GM21447 (cell line): ENCODE data around the gene CELSR1.

Experiments
- ATAC-seq: cut with Tn5 transposase; IDR thresholded peaks from one replicate; pipeline ENCODE4 v1.9.1; 2021; ENCODE audit not compliant: unreplicated experiment

Gene CELSR1

GRCh38 chr22:46574993-46575910, 37.8 kb upstream of the CELSR1 start:
- no peak for ATAC-seq

DNA sequence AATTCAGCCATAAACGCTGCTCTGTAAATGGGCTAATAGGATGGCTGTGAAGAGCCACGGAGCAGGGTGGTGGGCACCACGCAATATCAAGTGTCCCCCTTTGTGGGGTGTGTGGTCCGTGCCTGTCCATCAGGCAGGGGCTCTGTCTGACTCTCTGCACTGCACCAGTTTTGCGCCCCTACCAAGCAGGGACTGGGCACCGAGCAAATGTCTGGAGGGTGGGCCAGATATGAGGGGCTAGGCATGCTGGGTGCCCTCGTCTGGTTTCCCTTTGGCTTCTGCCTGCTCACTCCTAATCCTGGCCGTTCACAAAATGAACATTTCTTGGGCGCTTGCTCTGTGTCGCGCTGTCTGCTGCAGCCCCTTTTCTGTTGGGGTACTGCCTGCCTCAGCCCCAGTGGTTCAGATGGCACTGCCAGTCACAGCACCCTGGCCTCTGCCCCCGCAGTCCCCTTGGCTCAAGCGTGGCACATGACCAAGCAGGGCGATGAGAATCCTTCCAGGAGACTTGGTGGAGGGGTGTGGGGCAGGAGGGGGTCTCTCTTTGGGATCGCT, 37.1 kb upstream of the CELSR1 start:
- no peak for ATAC-seq

DNA sequence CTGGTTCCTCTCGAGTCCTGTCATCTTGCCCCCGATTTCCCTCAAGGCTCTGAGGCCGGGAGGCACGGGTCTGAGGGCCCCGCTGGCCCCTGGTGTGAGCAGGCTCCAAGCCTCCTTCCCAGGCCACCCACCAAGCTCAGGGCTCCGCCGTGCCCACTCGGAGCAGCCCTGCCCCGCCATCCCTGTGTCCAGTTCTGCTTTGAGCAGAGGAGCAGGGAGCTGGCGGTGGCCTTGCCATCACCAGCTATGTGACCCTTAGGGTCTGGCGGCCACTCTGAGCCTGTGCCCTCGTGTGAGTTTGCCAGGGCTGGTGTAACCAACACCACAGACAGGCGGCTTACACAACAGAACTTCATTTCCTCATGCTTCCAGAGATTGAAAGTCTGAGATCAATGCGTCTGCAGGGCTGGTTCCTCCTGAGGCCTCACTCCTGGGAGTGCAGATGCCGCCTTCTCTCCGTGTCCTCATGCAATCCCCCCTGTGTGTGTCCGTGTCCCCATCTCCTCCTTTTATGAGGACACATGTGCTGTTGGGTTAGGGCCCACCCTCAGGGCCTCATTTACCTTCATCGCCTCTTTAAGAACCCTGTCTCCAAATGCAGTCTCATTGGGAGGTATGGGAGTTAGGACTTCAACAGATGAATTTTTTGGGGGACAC, 36.5 kb upstream of the CELSR1 start:
- no peak for ATAC-seq

DNA sequence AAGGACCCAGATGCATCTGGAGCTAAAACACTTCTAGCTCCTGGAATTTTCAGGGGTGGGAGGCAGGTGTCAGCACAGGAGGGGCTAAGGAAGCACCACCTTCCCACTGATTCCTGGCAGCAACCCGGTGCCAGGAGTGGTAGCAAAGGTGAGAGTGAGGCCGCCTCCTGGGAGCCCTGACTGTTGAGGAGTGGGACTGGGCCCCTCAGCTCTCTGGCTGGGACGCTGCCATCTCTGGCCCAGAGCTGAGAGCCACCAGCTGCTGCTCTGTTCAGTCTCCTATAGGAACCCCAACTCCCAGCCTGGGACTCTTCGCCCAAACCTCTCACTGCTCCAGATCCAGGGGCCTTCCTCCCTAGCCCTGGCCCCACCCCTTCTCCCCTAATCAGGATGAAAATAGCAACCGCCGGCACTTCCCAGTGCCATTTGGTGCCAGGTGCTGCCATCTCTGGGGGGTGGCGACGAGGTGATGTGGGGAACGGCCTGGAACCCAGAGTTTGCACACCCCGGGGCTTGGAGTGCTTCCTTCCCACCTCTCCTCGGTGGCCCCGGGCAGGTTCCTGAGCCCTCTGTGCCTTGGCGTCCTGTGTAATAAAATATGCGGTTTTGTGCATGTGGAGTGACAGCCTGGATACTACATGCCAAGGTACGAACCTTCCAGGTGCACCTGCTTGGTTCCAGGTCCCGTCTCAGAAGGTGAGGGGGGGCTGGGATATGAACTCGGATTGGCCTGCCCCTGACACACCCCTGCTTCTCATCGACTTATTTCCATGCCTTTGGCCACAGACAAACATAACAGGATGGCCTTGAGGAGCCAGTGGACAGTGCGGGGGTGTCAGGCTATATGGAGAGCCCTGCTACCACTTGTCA, 35.7 kb upstream of the CELSR1 start:
- no peak for ATAC-seq

- no peak for ATAC-seq
Measured at GRCh38 chr22:46571642-46572250, 34.3 kb upstream of the CELSR1 start.

- no peak for ATAC-seq
Measured at GRCh38 chr22:46569848-46570695, 32.7 kb upstream of the CELSR1 start.

- no peak for ATAC-seq
Measured at GRCh38 chr22:46569055-46569847, 31.8 kb upstream of the CELSR1 start.

- no peak for ATAC-seq
Measured at GRCh38 chr22:46568102-46568809, 30.8 kb upstream of the CELSR1 start.

DNA sequence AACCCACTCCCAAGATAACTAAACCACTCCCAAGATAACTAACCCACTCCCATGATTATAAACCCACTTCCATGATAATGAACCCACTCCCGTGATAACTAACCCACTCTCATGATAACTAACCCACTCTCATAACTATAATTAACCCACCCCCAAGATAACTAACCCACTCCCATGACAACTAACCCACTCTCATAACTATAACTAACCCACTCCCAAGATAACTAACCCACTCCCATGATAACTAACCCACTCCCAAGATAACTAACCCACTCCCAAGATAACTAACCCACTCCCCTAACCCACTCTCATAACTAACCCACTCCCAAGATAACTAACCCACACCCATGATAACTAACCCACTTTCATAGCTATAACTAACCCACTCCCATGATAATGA, 30.1 kb upstream of the CELSR1 start:
- no peak for ATAC-seq

DNA sequence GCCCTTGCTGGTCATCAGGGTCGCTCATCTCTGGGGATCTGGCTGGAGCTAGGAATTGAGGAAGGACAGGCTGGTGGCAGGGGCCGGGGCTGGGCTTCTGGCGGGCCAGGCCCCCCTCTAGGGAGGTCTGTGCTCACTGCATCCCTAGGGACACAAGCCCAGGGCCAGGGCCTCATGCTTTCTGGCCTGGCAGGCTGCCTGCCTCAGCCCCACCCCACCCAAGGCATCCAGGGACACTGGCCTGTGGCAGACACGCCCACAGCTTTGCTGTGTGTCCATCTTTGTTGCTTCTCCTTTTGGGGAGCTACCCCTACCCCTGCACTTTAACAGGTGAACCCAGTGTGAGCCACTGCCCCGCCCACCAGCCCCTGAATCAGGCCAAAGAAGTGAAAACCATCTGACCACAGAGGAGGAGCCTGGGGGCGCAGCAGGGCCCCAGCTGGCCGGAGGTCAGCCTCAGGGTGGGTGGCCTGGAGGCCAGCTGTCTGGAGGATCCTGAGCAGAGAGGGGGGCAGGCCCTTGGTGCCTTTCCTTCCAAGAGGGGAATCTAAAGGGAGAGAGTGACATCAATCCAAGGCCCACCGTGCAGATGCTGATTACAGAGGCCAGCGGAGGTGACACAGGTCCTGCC, 26.8 kb upstream of the CELSR1 start:
- no peak for ATAC-seq

DNA sequence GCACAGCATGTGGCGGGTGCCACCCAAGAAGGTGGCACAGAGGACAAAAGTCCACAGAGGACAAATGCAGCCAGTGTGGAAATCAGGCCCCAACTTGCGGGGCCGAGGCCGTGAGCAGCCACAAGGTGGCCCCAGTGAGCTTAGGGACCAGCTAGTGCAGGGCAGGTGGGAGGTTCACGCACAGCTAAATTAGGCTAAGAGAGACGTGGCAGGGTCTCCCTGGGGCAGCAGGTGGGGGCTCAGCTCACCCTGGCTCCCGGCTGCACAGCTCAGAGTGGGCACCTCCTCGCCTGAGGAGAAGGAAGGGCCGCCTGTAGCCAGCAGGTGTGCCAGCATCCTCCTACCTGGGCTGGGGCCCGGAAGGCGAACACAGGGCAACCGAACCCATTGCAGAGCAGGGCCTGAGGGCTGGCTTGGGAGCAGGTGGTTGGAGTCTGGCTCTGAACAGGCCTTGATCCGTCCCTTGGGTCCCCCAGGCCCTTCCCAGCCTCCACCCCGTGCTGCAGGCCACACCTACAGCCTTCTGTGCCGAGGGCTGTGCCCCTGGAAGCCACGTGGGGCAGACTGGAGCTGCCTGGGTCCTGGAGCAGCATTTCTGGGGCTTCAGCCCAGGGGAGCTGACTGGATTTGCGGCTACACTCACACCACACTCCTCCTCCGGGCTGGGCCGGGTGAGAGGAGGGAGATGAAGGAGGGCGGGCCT, 26.1 kb upstream of the CELSR1 start:
- ATAC-seq, result no peak

GRCh38 chr22:46561435-46561905, 24.1 kb upstream of the CELSR1 start:
- ATAC-seq, result no peak

DNA sequence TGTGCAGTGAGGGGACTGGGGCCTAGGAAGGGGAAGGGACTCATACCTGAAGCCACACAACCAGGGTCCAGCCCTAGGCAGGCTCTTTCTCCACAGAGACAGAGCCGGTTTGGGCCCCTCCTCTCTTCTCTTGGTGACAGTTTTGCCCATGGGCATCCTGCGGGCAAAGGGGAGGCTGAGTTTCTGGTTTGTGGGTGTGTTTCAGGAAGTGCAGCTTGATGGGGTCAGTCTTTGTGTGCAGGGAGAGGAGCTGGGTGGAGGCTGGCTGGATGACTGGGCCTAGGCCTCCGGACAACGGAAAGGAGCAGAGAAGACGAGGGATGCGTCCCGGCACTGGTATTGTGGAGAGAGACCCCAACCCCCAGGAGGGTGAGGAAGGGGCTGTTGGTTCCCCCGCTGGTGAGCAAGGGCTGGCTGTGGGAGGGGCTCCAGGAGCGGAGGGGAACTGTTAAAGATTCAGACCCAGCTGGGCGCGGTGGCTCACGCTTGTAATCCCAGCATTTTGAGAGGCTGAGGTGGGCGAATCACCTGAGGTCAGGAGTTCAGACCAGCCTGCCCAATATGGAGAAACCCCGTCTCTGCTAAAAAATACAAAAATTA, 23.4 kb upstream of the CELSR1 start:
- no peak for ATAC-seq

GRCh38 chr22:46557736-46558480, 20.5 kb upstream of the CELSR1 start:
- no peak for ATAC-seq

DNA sequence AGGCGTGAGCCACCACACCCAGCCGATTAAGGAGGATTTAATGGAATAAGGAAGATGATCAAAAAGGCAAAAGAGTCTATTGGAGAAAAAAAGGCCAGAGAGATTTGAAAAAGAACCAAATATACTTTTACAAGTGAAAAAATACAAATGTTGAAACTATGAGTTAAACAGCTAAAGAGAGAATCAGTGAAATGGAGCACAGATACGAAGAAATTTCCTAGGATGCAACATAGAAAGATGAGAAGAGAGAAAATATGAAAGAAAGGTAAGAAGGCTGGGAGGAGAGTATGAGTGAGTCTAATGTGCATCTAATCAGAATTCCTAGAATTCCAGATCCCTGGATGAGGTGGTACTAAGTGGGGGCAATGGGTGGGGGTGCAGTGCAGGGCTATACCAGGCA, 19.4 kb upstream of the CELSR1 start:
- no peak for ATAC-seq

DNA sequence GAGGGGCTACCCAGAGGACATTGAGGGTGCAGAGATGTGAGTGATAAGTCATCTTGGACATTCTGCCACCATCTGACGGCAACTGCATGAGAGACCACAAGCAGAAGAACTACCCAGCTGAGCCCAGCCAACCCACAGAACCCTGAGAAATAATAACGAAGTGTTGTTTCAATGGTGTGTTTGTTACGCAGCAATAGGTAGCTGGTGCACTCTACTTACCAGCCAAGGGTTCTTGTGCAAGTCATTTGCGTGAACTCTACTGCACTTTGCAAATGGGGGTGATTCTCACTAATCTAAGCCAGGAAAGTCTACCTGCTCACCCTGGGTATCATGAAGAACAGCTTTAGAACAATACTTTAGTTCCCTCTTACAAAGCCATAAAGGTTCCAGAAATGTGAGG, 15.8 kb upstream of the CELSR1 start:
- no peak for ATAC-seq
